H9 (cell line): Measurements from ENCODE around the gene SLC4A1. TPM values are rescaled to one million over a fixed set of nuclear protein-coding genes. Genes with fewer than 3 reads are reported as not detected.

Experiments used
- DNase-seq: peaks from one replicate; pipeline ENCODE4 v3.0.0-alpha.2; 2017
- H2AFZ ChIP-seq: one replicate; pipeline ENCODE4 v1.6.1; 2013; ENCODE audit warnings: mild to moderate bottlenecking, low read length, control low read depth, moderate library complexity
- H2AK5ac ChIP-seq: 2 replicates; pipeline ENCODE4 v1.6.1; 2013; ENCODE audit warnings: low read length, control low read depth, mixed read lengths; ENCODE audit not compliant: insufficient read length
- H2BK120ac ChIP-seq: one replicate; pipeline ENCODE4 v1.6.1; 2013; ENCODE audit warnings: low read depth, mild to moderate bottlenecking, low read length, control low read depth, inconsistent platforms; ENCODE audit not compliant: poor library complexity, severe bottlenecking
- H2BK12ac ChIP-seq: 2 replicates; pipeline ENCODE4 v1.6.1; 2013; ENCODE audit warnings: low read length, control low read depth, mixed read lengths, low read depth; ENCODE audit not compliant: insufficient read length
- H2BK15ac ChIP-seq: 2 replicates; pipeline ENCODE4 v1.6.1; 2013; ENCODE audit warnings: low read depth, low read length, control low read depth
- H2BK20ac ChIP-seq: one replicate; pipeline ENCODE4 v1.6.1; 2013; ENCODE audit warnings: low read depth, mild to moderate bottlenecking, low read length, control low read depth, inconsistent platforms; ENCODE audit not compliant: poor library complexity, severe bottlenecking
- H2BK5ac ChIP-seq: 2 replicates; pipeline ENCODE4 v1.6.1; 2013; ENCODE audit warnings: low read length, control low read depth, mixed read lengths; ENCODE audit not compliant: insufficient read length
- H3K14ac ChIP-seq: 2 replicates; pipeline ENCODE4 v1.6.1; 2013; ENCODE audit warnings: low read length, control low read depth; ENCODE audit not compliant: insufficient read depth
- H3K18ac ChIP-seq: 2 replicates; pipeline ENCODE4 v1.6.1; 2013; ENCODE audit warnings: low read depth, mild to moderate bottlenecking, mixed read lengths, low read length, control low read depth; ENCODE audit not compliant: insufficient read length
- H3K23ac ChIP-seq: 2 replicates; pipeline ENCODE4 v1.6.1; 2013; ENCODE audit warnings: low read length, control low read depth, mixed read lengths, low read depth; ENCODE audit not compliant: insufficient read length
- H3K23me2 ChIP-seq: 2 replicates; pipeline ENCODE4 v1.6.1; 2013; ENCODE audit warnings: low read depth, mild to moderate bottlenecking, mixed read lengths, low read length, control low read depth; ENCODE audit not compliant: insufficient read length, poor library complexity, severe bottlenecking
- H3K27ac ChIP-seq: 2 replicates; pipeline ENCODE4 v1.5.1; 2013; ENCODE audit warnings: low read length, control low read depth, mixed read lengths, low read depth; ENCODE audit not compliant: insufficient read length
- H3K27me3 ChIP-seq: 2 replicates; pipeline ENCODE4 v1.6.1; 2013; ENCODE audit warnings: low read length, control low read depth, inconsistent platforms; ENCODE audit not compliant: insufficient read depth
- H3K4ac ChIP-seq: 2 replicates; pipeline ENCODE4 v1.6.1; 2013; ENCODE audit warnings: low read depth, mild to moderate bottlenecking, control low read depth, inconsistent platforms, low read length, moderate library complexity
- H3K4me1 ChIP-seq: 2 replicates; pipeline ENCODE4 v1.6.1; 2013; ENCODE audit warnings: low read length, control low read depth, inconsistent platforms; ENCODE audit not compliant: insufficient read depth
- H3K4me2 ChIP-seq: 2 replicates; pipeline ENCODE4 v1.6.1; 2013; ENCODE audit warnings: low read length, control low read depth, mixed read lengths; ENCODE audit not compliant: insufficient read length, insufficient read depth
- H3K56ac ChIP-seq: 2 replicates; pipeline ENCODE4 v1.6.1; 2013; ENCODE audit warnings: low read depth, mild to moderate bottlenecking, mixed read lengths, low read length, control low read depth; ENCODE audit not compliant: insufficient read length
- H3K79me1 ChIP-seq: 2 replicates; pipeline ENCODE4 v1.6.1; 2013; ENCODE audit warnings: low read depth, mild to moderate bottlenecking, moderate library complexity, low read length, control low read depth, inconsistent platforms; ENCODE audit not compliant: insufficient read depth, poor library complexity, severe bottlenecking
- H3K79me2 ChIP-seq: 2 replicates; pipeline ENCODE4 v1.6.1; 2013; ENCODE audit warnings: low read length, control low read depth, inconsistent platforms; ENCODE audit not compliant: insufficient read depth
- H3K9ac ChIP-seq: 2 replicates; pipeline ENCODE4 v1.6.1; 2013; ENCODE audit warnings: low read length, control low read depth, mixed read lengths; ENCODE audit not compliant: insufficient read length; ENCODE audit errors: extremely low read depth
- H3K9me3 ChIP-seq: one replicate; pipeline ENCODE4 v1.6.1; 2013; ENCODE audit warnings: low read depth, low read length, inconsistent platforms; ENCODE audit not compliant: control insufficient read depth
- H3T11ph ChIP-seq: one replicate; pipeline ENCODE4 v1.6.1; 2013; ENCODE audit warnings: mild to moderate bottlenecking, low read length, control low read depth, inconsistent platforms
- H4K20me1 ChIP-seq: one replicate; pipeline ENCODE4 v1.6.1; 2013; ENCODE audit not compliant: control insufficient read depth, insufficient read length, insufficient read depth
- H4K5ac ChIP-seq: 2 replicates; pipeline ENCODE4 v1.6.1; 2013; ENCODE audit warnings: low read depth, mild to moderate bottlenecking, mixed read lengths, low read length, control low read depth; ENCODE audit not compliant: insufficient read length
- H4K8ac ChIP-seq: replicated peaks from 2 replicates; pipeline ENCODE4 v1.6.1; 2013; ENCODE audit warnings: low read length, control low read depth, mixed read lengths, low read depth; ENCODE audit not compliant: insufficient read length
- H4K91ac ChIP-seq: 2 replicates; pipeline ENCODE4 v1.6.1; 2013; ENCODE audit warnings: low read depth, mild to moderate bottlenecking, moderate library complexity, mixed read lengths, low read length, control low read depth; ENCODE audit not compliant: insufficient read length
- H3K27ac Mint-ChIP-seq, 3 experiments: 2 replicates in 2 of 3; 3 replicates in 1 of 3; pipeline ENCODE4 v1.8.0; 2020 to 2021; ENCODE audit warnings: mixed read lengths in 3 of 3, mild to moderate bottlenecking in 1 of 3, moderate library complexity in 1 of 3
- H3K27me3 Mint-ChIP-seq: 2 replicates; pipeline ENCODE4 v1.8.0; 2021; ENCODE audit warnings: low read depth, mild to moderate bottlenecking, moderate library complexity, mixed read lengths
- H3K36me3 Mint-ChIP-seq, 3 experiments: 2 replicates in 2 of 3; 3 replicates in 1 of 3; pipeline ENCODE4 v1.8.0; 2020 to 2021; ENCODE audit warnings: low read depth in 3 of 3, mixed read lengths in 3 of 3; ENCODE audit not compliant: insufficient read depth in 1 of 3
- H3K4me1 Mint-ChIP-seq, 2 experiments: 2 replicates each; pipeline ENCODE4 v1.8.0; 2020; ENCODE audit warnings: mixed read lengths in 2 of 2
- H3K4me3 Mint-ChIP-seq, 2 experiments: 2 replicates in 1 of 2; 3 replicates in 1 of 2; pipeline ENCODE4 v1.8.0; 2020 to 2021; ENCODE audit warnings: mild to moderate bottlenecking in 2 of 2, mixed read lengths in 2 of 2, moderate library complexity in 1 of 2
- H3K9me3 Mint-ChIP-seq, 2 experiments: 2 replicates in 1 of 2; 3 replicates in 1 of 2; pipeline ENCODE4 v1.8.0; 2020; ENCODE audit warnings: mild to moderate bottlenecking in 2 of 2, mixed read lengths in 2 of 2, moderate library complexity in 1 of 2
- CTCF ChIP-seq: fragments of 200-600 bp; sonication (generic); conservative IDR thresholded peaks from 3 replicates; pipeline ENCODE4 v1.8.0; 2021; ENCODE audit warnings: antibody characterized with exemption, mild to moderate bottlenecking
- WGBS: extraction: QIAGEN DNeasy Blood & Tissue Kit; methylation state at CpG from one replicate; pipeline ENCODE4 v1.1.7; 2013; ENCODE audit warnings: missing lambda C conversion rate, low lambda C conversion rate, mixed read lengths; ENCODE audit not compliant: insufficient read length; ENCODE audit errors: extremely low coverage; 5-methylcytosine and 5-hydroxymethylcytosine counted together
- total RNA-seq: library from RNA; stranded (reverse); gene quantifications from 2 replicates; pipeline ENCODE4 v1.2.1, GENCODE V29; 2021

SLC4A1 gene
- total RNA-seq, 1 experiment from 2014 or later, result not detected

GRCh38 chr17:44207743-44208142 is 60.2 kb downstream of the SLC4A1 start:
- H2BK20ac ChIP-seq, result no peak overlapping the region
- no peak overlapping the region for H2BK15ac ChIP-seq
- H3K27me3 ChIP-seq, result no peaks in the 10 kb centered on the region
- no peak overlapping the region for H3K27ac ChIP-seq
- H3K14ac ChIP-seq, result no peak overlapping the region
- no peak overlapping the region for H3K4ac ChIP-seq
- H2AK5ac ChIP-seq, result no peak overlapping the region
- H2BK5ac ChIP-seq, result no peak overlapping the region
- no peak overlapping the region for H3K56ac ChIP-seq
- no peaks in the 10 kb centered on the region for H3K9me3 Mint-ChIP-seq
- H3K18ac ChIP-seq, result no peak overlapping the region
- no peak overlapping the region for H2BK120ac ChIP-seq
- H3K27me3 Mint-ChIP-seq, result no peaks in the 10 kb centered on the region
- H2BK12ac ChIP-seq, result no peak overlapping the region
- H3K4me1 Mint-ChIP-seq, result peaks cover 16 to 39% of the 10 kb centered on the region in 2 experiments
- H3K4me3 Mint-ChIP-seq, result no peak overlapping the region
- no peak overlapping the region for H4K8ac ChIP-seq
- WGBS, result no CpG with 5 or more reads among the region's 5 CpGs
- no peaks in the 10 kb centered on the region for H4K20me1 ChIP-seq
- no peaks in the 10 kb centered on the region for H3K9me3 ChIP-seq
- H3K9ac ChIP-seq, result no peak overlapping the region
- no peak overlapping the region for H3K4me2 ChIP-seq
- peaks cover 23 to 62% (median 46%) of the 10 kb centered on the region in 3 experiments for H3K36me3 Mint-ChIP-seq
- no peak overlapping the region for H3T11ph ChIP-seq
- no peak for DNase-seq
- no peak for TF ChIP-seq CTCF
- no peak overlapping the region for H4K91ac ChIP-seq
- no peaks in the 10 kb centered on the region for H3K23me2 ChIP-seq
- H4K5ac ChIP-seq, result no peak overlapping the region
- H3K27ac Mint-ChIP-seq, result no peak overlapping the region
- H3K4me1 ChIP-seq, result no peaks in the 10 kb centered on the region
- H3K79me2 ChIP-seq, result no peaks in the 10 kb centered on the region
- no peak overlapping the region for H3K23ac ChIP-seq
- no peak overlapping the region for H2AFZ ChIP-seq
- H3K79me1 ChIP-seq, result no peaks in the 10 kb centered on the region
